ENCODE results near the gene RAX2. TPM values are rescaled to one million over a fixed set of nuclear protein-coding genes. Genes with fewer than 3 reads are reported as not detected.
"Not testable (repeated sequence)": the region's sequence is repeated elsewhere in the genome, so short reads cannot be mapped to it uniquely, and the experiment has no call there.

The RAX2 gene
- polyA plus RNA-seq, 1 experiment = not detected

- Histone ChIP-seq H3K27me3 (ENCODE audit: control insufficient read depth, insufficient read depth, low read length) (no peaks in the 10 kb centered on the region), H3K4me3 (ENCODE audit: low read depth, low read length) (no peak overlapping the region), H3K36me3 (ENCODE audit: control insufficient read depth, insufficient read depth, low read length) (peaks cover 6% of the 10 kb centered on the region)
- DNase-seq (ENCODE audit: low read depth) = no peak
- TF ChIP-seq CTCF (IDR thresholded peaks at IDR 0.05; ENCODE audit: insufficient read depth, low read depth, low read length) = no peak
- ChIA-PET POLR2A (no interaction called here), CTCF (interaction anchor here (1.5 kb wide), 1 partner anchor 41 kb away, joined by 3 read pairs; no protein-coding TSS in a partner anchor)
Measured at GRCh38 chr19:3759482-3760254, 12.4 kb downstream of the RAX2 start.

- H3K36me3 ChIP-seq (ENCODE audit: control insufficient read depth, insufficient read depth, low read length); H3K27me3 ChIP-seq (ENCODE audit: control insufficient read depth, insufficient read depth, low read length); CTCF ChIA-PET; DNase-seq (ENCODE audit: low read depth); POLR2A ChIA-PET; H3K4me3 ChIP-seq (ENCODE audit: low read depth, low read length): not testable (repeated sequence)
Measured at GRCh38 chr19:3758297-3758696, 13.7 kb downstream of the RAX2 start.

GRCh38 chr19:3757705-3758104, 14.3 kb downstream of the RAX2 start:
- H3K36me3 ChIP-seq (ENCODE audit: control insufficient read depth, insufficient read depth, low read length); H3K27me3 ChIP-seq (ENCODE audit: control insufficient read depth, insufficient read depth, low read length); POLR2A ChIA-PET; H3K4me3 ChIP-seq (ENCODE audit: low read depth, low read length); DNase-seq (ENCODE audit: low read depth): not testable (repeated sequence)
- CTCF ChIA-PET = interaction anchor here (0.6 kb wide), 1 partner anchor 38 kb away, joined by 3 read pairs; no protein-coding TSS in a partner anchor

- POLR2A ChIA-PET = no interaction called here
- no peak overlapping the region for H3K4me3 ChIP-seq (ENCODE audit: low read depth, low read length)
- DNase-seq (ENCODE audit: low read depth) = no peak
- peaks cover 7% of the 10 kb centered on the region for H3K36me3 ChIP-seq (ENCODE audit: control insufficient read depth, insufficient read depth, low read length)
- no peak for TF ChIP-seq CTCF (IDR thresholded peaks at IDR 0.05; ENCODE audit: insufficient read depth, low read depth, low read length)
- H3K27me3 ChIP-seq (ENCODE audit: control insufficient read depth, insufficient read depth, low read length) = no peaks in the 10 kb centered on the region
- CTCF ChIA-PET = no interaction called here
Measured at GRCh38 chr19:3753631-3754410, 18.2 kb downstream of the RAX2 start.

GRCh38 chr19:3752492-3752891, 19.5 kb downstream of the RAX2 start:
- no peak for TF ChIP-seq CTCF (IDR thresholded peaks at IDR 0.05; ENCODE audit: insufficient read depth, low read depth, low read length)
- Histone ChIP-seq H3K4me3 (ENCODE audit: low read depth, low read length) (no peak overlapping the region), H3K36me3 (ENCODE audit: control insufficient read depth, insufficient read depth, low read length) (peaks cover 5% of the 10 kb centered on the region; the same call in 1 of the 2 replicates), H3K27me3 (ENCODE audit: control insufficient read depth, insufficient read depth, low read length) (no peaks in the 10 kb centered on the region)
- POLR2A ChIA-PET = interaction anchor here (1.4 kb wide), 1 partner anchor 10 kb away, joined by 3 read pairs; the partner anchor contains the start of gene MRPL54
- CTCF ChIA-PET = interaction anchor here (1.2 kb wide), 1 partner anchor 8 kb away, joined by 3 read pairs; no protein-coding TSS in a partner anchor
- DNase-seq (ENCODE audit: low read depth) = no peak

GRCh38 chr19:3751236-3751635, 20.8 kb downstream of the RAX2 start:
- DNase-seq (ENCODE audit: low read depth) = no peak
- Histone ChIP-seq H3K36me3 (ENCODE audit: control insufficient read depth, insufficient read depth, low read length) (peaks cover 5% of the 10 kb centered on the region; the same call in 1 of the 2 replicates), H3K4me3 (ENCODE audit: low read depth, low read length) (no peak overlapping the region), H3K27me3 (ENCODE audit: control insufficient read depth, insufficient read depth, low read length) (no peaks in the 10 kb centered on the region)
- TF ChIP-seq CTCF (IDR thresholded peaks at IDR 0.05; ENCODE audit: insufficient read depth, low read depth, low read length) = no peak
- CTCF ChIA-PET = interaction anchor here (1.2 kb wide), 1 partner anchor 10 kb away, joined by 3 read pairs; no protein-coding TSS in a partner anchor
- POLR2A ChIA-PET = interaction anchor here (0.5 kb wide), 1 partner anchor 330 kb away, joined by 3 read pairs; no protein-coding TSS in a partner anchor
